KBM-7 (cell line): ENCODE data around the gene USP25.

ENCODE experiments used
- DNase-seq: peaks from one replicate; pipeline ENCODE4 v3.0.0-alpha.2; 2015
- in situ Hi-C: fragments of 300-500 bp; cut with MboI; formaldehyde crosslinking; loops from 2 replicates; pipeline ENCODE4 v1.14.3; 2020; ENCODE audit warnings: low sequenced_read_pairs, low pct_unique_long_range_greater_than_20kb, mixed read lengths

The USP25 gene

GRCh38 chr21:15753741-15754140, 24.0 kb downstream of the USP25 start:
- in situ Hi-C loops = no loop called here

GRCh38 chr21:15754640-15755039, 24.9 kb downstream of the USP25 start:
- no peak for DNase-seq
- in situ Hi-C loops = no loop called here

More at GRCh38 chr21:15753741-15754140, 24.0 kb downstream of the USP25 start:
- DNase-seq = no peak

GRCh38 chr21:15755125-15755524, 25.3 kb downstream of the USP25 start:
- DNase-seq = no peak
- in situ Hi-C loops = no loop called here

- DNase-seq = no peak
- in situ Hi-C loops = no loop called here
These were observed 29.7 kb downstream of the USP25 start for GRCh38 chr21:15759469-15759868.

GRCh38 chr21:15761507-15762100, 31.8 kb downstream of the USP25 start:
- in situ Hi-C loops = no loop called here

DNA sequence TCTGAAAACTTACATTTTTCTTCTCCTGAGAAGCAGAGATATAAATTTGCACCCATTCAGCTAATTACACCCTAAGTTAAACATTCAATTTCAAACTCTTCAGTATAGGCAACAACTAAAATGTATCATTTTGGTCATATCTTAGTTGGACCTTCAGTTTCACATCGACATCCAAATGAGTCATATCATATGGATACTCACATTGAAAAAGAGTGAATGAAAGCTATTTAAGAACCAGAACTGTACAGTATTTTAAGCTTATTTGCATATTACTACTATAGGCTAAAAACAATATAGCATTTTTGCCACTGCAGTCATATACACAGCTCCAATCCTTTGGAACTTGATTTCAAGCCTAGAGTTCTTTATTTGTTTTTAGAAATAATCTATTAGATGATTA, 33.6 kb downstream of the USP25 start:
- no peak for DNase-seq
- in situ Hi-C loops = no loop called here

More at GRCh38 chr21:15761507-15762100, 31.8 kb downstream of the USP25 start:
- DNase-seq = no peak

DNA sequence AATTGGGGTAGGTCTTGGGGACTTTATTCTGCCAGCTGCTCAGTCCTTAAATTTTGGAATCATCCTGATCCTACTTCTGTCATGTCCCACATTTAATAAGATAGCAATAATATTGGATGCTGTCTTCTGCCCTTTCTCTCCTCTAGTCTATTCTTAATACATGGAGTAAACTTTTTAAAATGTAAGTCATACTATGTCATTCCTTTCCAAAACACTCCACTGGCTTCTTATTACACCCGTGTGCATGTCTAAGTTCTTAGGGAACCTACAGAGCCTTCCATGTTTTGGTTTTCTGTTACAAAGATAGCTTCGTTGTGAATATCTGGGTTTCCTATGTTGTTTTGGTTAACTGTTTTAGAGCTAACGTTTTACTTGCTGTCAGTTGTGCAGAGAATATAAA, 35.1 kb downstream of the USP25 start:
- DNase-seq = no peak
- in situ Hi-C loops = no loop called here

- in situ Hi-C loops = no loop called here
- no peak for DNase-seq
These were observed 37.3 kb downstream of the USP25 start for GRCh38 chr21:15766952-15767603.

DNA sequence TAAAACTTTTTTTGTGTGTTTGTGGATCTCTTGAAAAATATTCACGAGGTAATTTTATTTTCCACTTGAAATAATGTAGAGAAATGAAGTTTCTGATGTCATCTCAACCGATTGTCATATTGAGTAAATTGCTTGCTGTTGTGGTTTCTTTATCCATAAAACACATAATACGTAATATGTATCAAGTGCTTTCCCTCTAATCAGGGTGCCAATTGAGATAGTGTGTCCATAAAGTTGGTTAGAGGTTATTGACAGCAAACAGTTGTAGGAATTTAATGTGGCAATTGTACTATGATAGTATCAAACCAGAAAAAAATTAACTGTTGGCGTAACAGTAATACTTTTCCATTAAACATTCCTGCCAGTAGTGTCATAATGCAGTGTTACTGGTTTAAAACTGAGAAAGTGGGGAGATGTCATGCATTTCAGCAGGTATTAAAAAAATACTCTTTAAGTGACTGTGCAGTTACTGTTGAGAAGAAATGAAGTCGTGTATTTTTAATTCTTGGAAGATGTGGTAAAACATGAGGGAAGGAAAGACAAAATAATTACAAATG, 38.3 kb downstream of the USP25 start:
- DNase-seq = no peak
- in situ Hi-C loops = no loop called here

- in situ Hi-C loops = no loop called here
- no peak for DNase-seq
These were observed 39.1 kb downstream of the USP25 start for GRCh38 chr21:15768853-15769252.

GRCh38 chr21:15771311-15771710, 41.5 kb downstream of the USP25 start:
- in situ Hi-C loops = no loop called here
- DNase-seq = no peak

DNA sequence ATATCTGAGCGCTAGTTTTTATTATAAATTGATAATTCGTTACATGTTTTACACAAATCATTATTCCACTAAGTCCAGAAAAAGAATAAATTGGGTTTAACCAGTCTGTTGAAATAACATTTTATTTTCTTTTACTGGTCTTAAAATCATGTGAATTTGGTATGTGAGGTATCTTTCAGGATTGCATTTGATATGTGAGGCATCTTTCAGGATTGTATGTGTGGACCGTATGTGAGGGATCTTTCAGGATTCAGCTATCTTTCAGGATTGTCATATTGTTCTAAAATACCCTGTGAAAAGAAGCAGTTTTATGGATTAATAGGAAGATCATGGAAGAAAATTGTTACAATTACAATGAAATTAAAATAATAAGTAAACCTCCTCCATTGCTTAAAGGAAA, 42.9 kb downstream of the USP25 start:
- in situ Hi-C loops = no loop called here
- DNase-seq = no peak

- in situ Hi-C loops = no loop called here
- DNase-seq = no peak
These were observed 44.8 kb downstream of the USP25 start for GRCh38 chr21:15774590-15774989.

- in situ Hi-C loops = no loop called here
These were observed 45.5 kb downstream of the USP25 start for GRCh38 chr21:15775291-15775690.

DNA sequence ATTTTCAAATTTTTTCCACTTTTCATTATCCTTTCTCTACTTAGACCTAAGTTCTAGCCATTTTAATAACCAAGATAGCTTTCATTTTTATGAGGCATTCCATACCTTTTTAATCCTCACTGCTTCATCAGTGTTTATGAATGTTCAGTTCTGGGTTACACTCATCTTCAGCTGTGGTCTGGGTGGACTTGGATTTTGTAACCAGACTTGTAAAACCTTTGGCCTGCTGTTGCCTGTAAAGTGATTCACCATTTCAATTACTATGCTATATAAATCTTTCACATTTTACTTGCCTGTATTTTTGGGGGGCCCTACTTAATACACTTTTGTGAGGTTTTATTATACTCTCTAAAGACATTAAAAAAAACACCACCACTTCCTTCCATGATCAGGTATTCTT, 46.2 kb downstream of the USP25 start:
- no peak for DNase-seq
- in situ Hi-C loops = no loop called here

More at GRCh38 chr21:15775291-15775690, 45.5 kb downstream of the USP25 start:
- no peak for DNase-seq

DNA sequence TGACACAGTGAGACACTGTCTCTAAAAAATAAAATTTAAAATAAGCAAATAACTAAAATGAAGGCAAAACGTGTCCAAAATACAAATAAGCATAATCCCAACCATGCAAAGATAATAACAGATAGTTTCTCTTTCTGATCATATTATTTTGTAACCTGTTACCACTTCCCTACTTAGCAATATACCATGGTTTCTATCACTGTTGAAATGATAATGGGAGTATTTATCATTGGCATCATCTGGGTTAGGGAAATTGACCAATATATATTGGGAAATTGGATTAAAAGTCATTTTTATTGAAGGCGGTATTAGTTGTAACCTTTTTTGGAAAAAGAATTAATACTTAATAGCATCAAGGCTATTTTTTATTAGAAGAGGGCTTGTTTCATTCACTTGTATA, 47.0 kb downstream of the USP25 start:
- DNase-seq = no peak
- in situ Hi-C loops = no loop called here

GRCh38 chr21:15781986-15782385, 52.2 kb downstream of the USP25 start:
- no peak for DNase-seq
- in situ Hi-C loops = no loop called here

DNA sequence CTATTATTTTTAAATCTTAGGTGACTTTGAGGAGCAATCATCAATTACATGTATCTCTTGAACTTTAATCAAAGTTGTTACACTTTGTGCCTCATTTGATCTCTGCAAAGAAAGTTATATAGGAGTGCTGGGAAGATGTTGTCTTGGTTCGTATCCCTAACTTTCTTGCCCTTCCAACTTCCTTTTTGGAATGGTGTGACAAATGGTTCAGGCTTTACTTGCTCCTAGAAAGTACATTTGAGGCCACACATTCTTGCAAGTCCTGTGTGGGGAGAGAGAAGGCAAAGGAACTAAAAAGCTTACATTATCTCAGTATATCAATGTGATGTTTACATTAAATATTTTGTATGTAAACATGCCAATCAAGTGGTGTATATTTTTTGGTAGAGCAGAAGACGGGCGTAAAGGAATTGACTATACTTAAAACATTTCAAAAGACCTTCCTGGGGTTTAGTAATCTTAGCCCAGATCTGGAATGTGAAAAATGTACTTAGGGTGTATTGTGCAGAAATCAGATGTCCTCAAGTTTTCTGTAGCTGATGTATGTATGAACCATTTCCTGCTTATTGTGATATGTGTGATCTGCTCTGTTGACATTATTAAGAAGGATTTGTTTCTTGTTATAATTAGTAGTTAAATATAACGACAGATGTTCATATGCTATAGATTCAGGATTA, 59.2 kb downstream of the USP25 start:
- in situ Hi-C loops = no loop called here

GRCh38 chr21:15793109-15793508, 63.3 kb downstream of the USP25 start:
- in situ Hi-C loops = no loop called here
- DNase-seq = no peak

More for the DNA sequence above, 59.2 kb downstream of the USP25 start:
- no peak for DNase-seq

- in situ Hi-C loops = no loop called here
- DNase-seq = no peak
These were observed 63.9 kb downstream of the USP25 start for GRCh38 chr21:15793550-15794235.
